GM12891 (cell line): ENCODE results near the gene FBXW10.
"Not testable (repeated sequence)": the region's sequence is repeated elsewhere in the genome, so short reads cannot be mapped to it uniquely, and the experiment has no call there.

Source experiments
- DNase-seq: peaks from one replicate; pipeline ENCODE4 v3.0.0; 2011; ENCODE audit warnings: low spot score; ENCODE audit not compliant: insufficient read length
- FAIRE-seq: peaks from 2 replicates; lab custom pipeline; 2011; peaks lifted over from hg19 to GRCh38; lab: Jason Lieb, UNC

FBXW10 gene

DNA sequence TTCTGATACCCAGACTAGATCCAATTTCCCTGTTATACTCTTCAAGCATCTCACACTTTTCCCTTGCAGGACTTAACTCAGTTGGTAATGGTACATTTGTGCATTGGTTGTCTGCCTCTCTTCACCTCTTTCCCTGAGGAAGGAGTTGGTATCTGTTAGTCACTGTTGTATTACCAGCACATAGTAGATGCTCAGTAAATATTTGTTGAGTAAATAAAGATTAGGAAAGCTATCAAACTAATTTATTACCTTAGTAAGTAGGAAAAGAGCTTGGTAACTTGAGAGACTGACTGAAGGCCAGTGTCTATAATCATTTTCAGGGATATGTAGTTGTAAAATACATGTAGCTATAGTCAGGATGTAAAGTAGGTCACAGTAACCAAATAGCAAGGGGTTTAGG, 53.0 kb downstream of the FBXW10 start:
- peak; percentile 81 for FAIRE-seq
- not testable (repeated sequence) for DNase-seq

GRCh38 chr17:18803458-18804245, 59.8 kb downstream of the FBXW10 start:
- DNase-seq, FAIRE-seq: not testable (repeated sequence)

GRCh38 chr17:18815924-18816323, 72.1 kb downstream of the FBXW10 start:
- not testable (repeated sequence) for DNase-seq, FAIRE-seq

GRCh38 chr17:18816489-18817371, 72.9 kb downstream of the FBXW10 start:
- not testable (repeated sequence) for DNase-seq
- FAIRE-seq = peak; percentile 94

DNA sequence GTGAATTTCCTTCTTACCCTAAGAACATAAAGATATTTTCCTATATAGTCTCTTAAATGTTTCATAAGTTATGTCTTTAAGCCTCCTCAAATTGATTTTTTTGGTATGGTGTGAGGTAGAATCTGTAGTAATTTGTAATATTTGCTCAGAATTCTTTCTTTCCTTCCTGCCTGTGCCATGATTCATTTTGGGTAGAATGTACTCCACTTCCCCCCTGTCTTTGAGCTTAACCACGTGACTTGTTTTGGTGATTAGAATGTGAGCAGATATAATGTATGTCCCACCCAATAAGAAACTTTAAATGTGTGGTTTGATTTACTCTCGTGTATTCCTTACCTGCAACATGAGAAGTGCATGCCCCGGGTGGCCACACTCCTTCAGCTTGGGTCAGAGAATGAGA, 77.6 kb downstream of the FBXW10 start:
- DNase-seq = not testable (repeated sequence)

GRCh38 chr17:18827613-18828012, 83.8 kb downstream of the FBXW10 start:
- DNase-seq, FAIRE-seq: not testable (repeated sequence)

More for the DNA sequence above, 77.6 kb downstream of the FBXW10 start:
- FAIRE-seq = not testable (repeated sequence)
